Upper lobe of right lung (tissue), 1 donor: ENCODE measurements around the gene ZNF66. TPM values are rescaled to one million over a fixed set of nuclear protein-coding genes. Genes with fewer than 3 reads are reported as not detected.

Experiments
- ATAC-seq: fragments of 200-7000 bp; cut with Tn5 transposase; one replicate; pipeline ENCODE4 v1.9.1; 2020; ENCODE audit warnings: mild to moderate bottlenecking, moderate library complexity
- DNase-seq: peaks from one replicate; pipeline ENCODE4 v3.0.0-alpha.2; 2020
- H3K27ac ChIP-seq: fragments of 200-600 bp; one replicate; pipeline ENCODE4 v1.8.0; 2022
- H3K27me3 ChIP-seq: fragments of 200-600 bp; one replicate; pipeline ENCODE4 v1.8.0; 2022; ENCODE audit warnings: mild to moderate bottlenecking
- H3K36me3 ChIP-seq: fragments of 200-600 bp; one replicate; pipeline ENCODE4 v1.8.0; 2022
- H3K4me1 ChIP-seq: fragments of 200-600 bp; one replicate; pipeline ENCODE4 v1.8.0; 2022
- H3K4me3 ChIP-seq: fragments of 200-600 bp; one replicate; pipeline ENCODE4 v1.8.0; 2022; ENCODE audit warnings: mild to moderate bottlenecking
- H3K9me3 ChIP-seq: fragments of 200-600 bp; one replicate; pipeline ENCODE4 v1.8.0; 2022
- CTCF ChIP-seq: fragments of 200-600 bp; IDR thresholded peaks from one replicate; pipeline ENCODE4 v1.8.0; 2022; ENCODE audit warnings: antibody characterized with exemption
- intact Hi-C: fragments of 100-400 bp; cut with DNase I; formaldehyde crosslinking; loops from one replicate; pipeline ENCODE4 v1.11.0; 2022
- total RNA-seq: library from RNA; stranded (reverse); fragmentation: NEBNext Ultra II Directional; extraction: Animal tissue kit (Norgen Biotek cat#: 25700); gene quantifications from one replicate; pipeline ENCODE4 v1.2.1, GENCODE V29; 2021
- donor health status: DM: no; HTN: yes; CAD: no; lungs with severe emphysema.

ZNF66 gene
- total RNA-seq, 1 donor from 2014 or later: 6.7 TPM

- DNase-seq (no peak), ATAC-seq (no peak)
- H3K9me3 ChIP-seq: peaks cover 30% of the 10 kb centered on the region
Observed at GRCh38 chr19:20840371-20840770, 64.3 kb downstream of the ZNF66 start.

More at GRCh38 chr19:20840371-20840770, 64.3 kb downstream of the ZNF66 start:
- Histone ChIP-seq H3K4me3 (no peak overlapping the region), H3K27ac (no peak overlapping the region), H3K27me3 (no peaks in the 10 kb centered on the region), H3K36me3 (no peaks in the 10 kb centered on the region), H3K4me1 (no peaks in the 10 kb centered on the region)
- TF ChIP-seq CTCF: no peak
- intact Hi-C loops: no loop called here

Other genes starting within 250 kb of the ZNF66 start
- gene ZNF737, start 210.5 kb upstream of the ZNF66 start, total RNA-seq: 16.5 TPM
- 11.1 TPM for gene ZNF626, start 114.7 kb upstream of the ZNF66 start, total RNA-seq
- 3.3 TPM for gene ZNF85, start 146.9 kb downstream of the ZNF66 start, total RNA-seq
- gene ZNF430, start 244.4 kb downstream of the ZNF66 start, total RNA-seq: 16.7 TPM